Left lobe of liver (tissue), 2 donors: ENCODE data around the gene ANGPT4. TPM values are rescaled to one million over a fixed set of nuclear protein-coding genes. Genes with fewer than 3 reads are reported as not detected.

Source experiments
- ATAC-seq: fragments of 200-7000 bp; cut with Tn5 transposase; one replicate; pipeline ENCODE4 v1.9.1; 2020; ENCODE audit warnings: mild to moderate bottlenecking, moderate library complexity
- DNase-seq: peaks from one replicate; pipeline ENCODE4 v3.0.0-alpha.2; 2020; ENCODE audit warnings: low spot score
- total RNA-seq: library from RNA; stranded (reverse); gene quantifications from one replicate; pipeline ENCODE4 v1.2.1, GENCODE V29; 2021
- donor health status: DM: no; HTN: no; CAD: no; lungs with moderate emphysema.
- donor health status: DM: no; HTN: yes; CAD: no.

ANGPT4 gene, protein sequence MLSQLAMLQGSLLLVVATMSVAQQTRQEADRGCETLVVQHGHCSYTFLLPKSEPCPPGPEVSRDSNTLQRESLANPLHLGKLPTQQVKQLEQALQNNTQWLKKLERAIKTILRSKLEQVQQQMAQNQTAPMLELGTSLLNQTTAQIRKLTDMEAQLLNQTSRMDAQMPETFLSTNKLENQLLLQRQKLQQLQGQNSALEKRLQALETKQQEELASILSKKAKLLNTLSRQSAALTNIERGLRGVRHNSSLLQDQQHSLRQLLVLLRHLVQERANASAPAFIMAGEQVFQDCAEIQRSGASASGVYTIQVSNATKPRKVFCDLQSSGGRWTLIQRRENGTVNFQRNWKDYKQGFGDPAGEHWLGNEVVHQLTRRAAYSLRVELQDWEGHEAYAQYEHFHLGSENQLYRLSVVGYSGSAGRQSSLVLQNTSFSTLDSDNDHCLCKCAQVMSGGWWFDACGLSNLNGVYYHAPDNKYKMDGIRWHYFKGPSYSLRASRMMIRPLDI
- 0.05 TPM for total RNA-seq

GRCh38 chr20:916125-916799 is at the start of gene ANGPT4:
Gene ANGPT4 (minus strand): TSS chr20:916334. CDS start chr20:916214, 120 bp downstream.
- ATAC-seq (no peak), DNase-seq (no peak)

DNA sequence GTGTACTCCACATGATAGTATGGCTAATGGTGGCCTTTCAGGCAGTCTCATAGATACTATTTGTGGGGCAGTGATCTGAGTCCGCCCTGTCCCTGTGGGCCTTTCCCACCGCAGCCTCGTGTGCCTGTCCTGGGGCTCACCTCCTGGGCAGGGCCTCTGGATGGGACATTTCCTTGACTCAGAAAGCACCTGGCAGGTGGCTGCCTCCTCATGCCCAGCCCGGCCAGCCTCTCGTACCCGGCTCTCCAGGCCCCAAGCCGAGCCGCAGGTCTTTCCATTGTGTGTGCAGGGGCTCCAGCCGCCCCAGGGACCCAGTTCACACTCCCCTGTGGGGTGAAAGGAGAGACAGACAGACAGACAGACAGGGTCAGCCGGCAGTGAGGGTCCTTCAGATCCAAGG is 47.7 kb upstream of the ANGPT4 start:
- DNase-seq, result no peak
- no peak for ATAC-seq

DNA sequence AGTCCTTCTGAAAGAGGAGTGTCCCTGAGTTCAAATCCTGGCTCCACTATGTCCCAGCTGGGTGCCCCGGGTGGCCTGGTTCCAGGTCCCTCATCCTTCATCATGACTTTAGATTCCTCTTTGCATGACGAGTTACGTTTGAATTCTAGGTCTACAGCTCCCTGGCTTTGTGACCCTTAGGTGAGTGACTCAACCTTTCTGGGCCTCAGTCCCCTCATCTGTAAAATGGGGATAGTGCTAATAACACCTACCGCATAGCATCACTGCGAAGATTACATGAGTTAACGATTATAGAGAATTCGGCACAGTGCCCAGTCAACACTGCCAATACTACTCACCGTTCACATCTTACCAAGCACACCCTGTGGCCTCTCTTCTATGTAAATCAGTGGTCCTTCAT is 46.5 kb upstream of the ANGPT4 start:
- no peak for ATAC-seq
- no peak for DNase-seq

GRCh38 chr20:962223-962622 is 46.1 kb upstream of the ANGPT4 start:
- DNase-seq (no peak), ATAC-seq (no peak)

- DNase-seq (no peak), ATAC-seq (no peak)
These were observed 45.6 kb upstream of the ANGPT4 start for GRCh38 chr20:961768-962167.

DNA sequence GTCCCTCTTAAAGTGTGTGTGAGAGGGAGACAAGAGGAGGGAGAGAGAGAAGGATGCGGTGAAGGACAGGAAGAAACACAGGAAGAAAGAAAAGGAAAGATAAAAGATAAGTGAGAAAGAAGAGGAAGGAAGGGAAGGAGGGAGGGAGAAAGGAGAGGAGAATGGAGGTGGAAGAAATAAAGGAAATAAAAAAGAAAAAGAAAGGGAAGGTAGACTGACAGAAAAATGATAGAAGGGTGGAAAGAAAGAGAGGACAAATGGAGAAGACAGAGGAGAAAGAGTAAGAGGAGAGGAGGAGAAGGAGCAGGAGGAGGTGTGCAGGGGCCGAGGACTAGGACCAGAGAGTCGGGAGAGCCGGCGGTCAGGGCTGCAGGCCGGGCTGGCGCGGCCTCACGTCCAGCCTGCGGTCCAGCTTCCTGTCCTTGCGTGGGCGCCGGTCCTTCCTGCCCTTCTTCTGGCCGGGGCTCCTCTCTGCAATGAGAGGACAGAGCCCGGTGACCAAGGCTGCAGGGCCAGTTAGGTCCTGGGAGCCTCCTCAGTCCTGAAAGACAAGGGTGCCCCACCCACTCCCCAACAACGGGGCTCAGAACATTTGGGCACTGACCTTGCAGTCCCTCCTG is 44.0 kb upstream of the ANGPT4 start:
- ATAC-seq (no peak), DNase-seq (no peak)

DNA sequence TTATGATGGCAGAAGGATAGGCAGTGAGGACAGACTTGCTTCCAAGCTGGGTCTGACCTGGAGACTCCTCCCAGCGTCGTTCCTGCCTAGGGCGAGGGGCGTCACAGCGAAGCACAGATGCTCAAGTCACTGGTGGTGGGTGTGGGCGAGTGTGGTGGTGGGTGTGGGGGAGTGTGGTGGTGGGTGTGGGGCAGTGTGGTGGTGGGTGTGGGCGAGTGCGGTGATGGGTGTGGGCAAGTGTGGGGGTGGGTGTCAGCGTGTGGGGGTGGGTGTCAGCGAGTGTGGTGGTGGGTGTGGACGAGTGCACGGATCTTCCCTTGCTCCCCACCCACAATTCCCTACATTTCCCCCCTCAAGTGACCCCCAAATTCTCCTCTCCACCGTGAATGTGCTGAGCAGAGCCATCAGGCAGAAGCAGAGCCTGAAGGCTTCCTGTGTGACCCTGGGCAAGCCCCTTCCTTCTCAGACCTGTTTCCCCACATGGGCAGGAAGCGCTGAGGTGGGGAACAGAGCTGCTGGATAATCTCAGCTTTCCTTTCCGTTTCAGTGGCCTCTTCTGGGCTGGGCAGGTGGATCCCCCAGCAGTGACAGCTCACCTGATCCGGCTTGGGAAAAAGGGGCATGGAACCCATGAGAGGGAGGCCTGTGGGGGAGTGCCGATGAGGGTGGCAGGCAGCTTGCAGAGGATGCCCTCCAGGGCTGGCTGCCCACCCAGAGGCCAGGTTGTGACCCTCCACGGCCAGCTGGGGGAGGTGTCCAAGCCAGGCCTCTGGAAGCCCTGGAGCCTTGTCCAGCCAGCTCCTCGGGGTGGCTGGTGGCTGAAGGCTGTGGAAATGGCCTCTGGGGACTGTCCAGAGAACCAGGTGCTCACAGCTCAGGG is 43.0 kb upstream of the ANGPT4 start:
- no peak for DNase-seq
- no peak for ATAC-seq

DNA sequence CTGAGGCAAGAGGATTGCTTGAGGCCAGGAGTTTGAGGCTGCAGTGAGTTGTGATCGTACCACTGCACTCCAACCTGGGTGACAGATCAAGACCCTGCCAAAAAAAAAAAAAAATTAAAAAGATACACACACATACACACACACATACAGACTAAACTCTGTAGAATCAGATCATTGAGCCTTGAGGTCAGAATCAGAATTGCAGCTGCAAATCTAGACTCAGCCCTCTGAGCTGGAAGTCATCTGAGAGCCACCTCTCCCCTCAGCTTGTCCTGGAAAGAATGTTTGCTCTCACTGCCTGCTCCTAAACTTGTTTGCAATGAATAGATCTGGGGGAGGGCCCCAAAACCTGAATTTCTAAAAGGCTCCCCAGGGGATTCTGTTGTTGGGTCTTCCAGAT is 41.4 kb upstream of the ANGPT4 start:
- no peak for ATAC-seq
- no peak for DNase-seq

- peak; percentile 93 for ATAC-seq
- peak; percentile 68 for DNase-seq
These were observed 40.3 kb upstream of the ANGPT4 start for GRCh38 chr20:956330-956951.

DNA sequence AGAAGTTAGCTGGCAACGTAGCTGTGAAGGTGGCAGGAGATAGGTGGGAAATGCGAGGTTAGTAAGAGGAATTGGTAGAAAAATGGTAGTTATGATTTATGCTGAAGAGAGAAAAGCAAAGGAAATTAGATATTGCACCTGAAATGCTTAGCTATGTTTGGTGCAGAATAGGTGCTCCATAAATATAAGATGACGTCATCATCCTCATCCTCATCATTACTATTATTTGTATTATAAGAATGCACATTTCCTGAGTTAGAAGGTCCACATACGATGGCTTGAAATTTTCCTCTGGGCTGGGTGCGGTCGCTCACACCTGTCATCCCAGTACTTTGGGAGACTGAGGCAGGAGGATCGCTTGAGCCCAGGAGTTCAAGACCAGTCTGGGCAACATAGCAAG is 39.5 kb upstream of the ANGPT4 start:
- ATAC-seq, result no peak
- no peak for DNase-seq

DNA sequence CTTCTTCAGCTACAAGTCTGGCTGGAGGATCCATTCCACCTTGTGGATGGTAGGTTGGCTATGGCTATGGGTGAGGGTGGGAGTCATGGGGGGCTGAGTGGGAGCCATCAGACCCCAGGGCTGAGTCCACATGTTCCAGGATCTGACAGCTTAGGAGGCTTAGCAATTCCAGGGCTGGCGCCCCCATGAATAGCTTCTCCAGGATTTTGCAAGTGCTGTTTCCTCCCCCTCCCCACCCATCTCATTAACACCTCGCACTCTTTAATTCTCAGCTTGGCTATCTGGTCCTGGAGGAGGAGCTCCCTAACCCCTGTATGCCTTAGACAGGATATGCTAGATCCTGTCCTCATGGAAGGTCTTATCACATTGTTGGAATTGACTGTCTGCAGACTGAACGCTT is 39.0 kb upstream of the ANGPT4 start:
- ATAC-seq, result no peak
- DNase-seq, result no peak

- ATAC-seq (no peak), DNase-seq (no peak)
These were observed 37.6 kb upstream of the ANGPT4 start for GRCh38 chr20:953742-954141.

- ATAC-seq (no peak), DNase-seq (no peak)
These were observed 36.2 kb upstream of the ANGPT4 start for GRCh38 chr20:952196-952795.

DNA sequence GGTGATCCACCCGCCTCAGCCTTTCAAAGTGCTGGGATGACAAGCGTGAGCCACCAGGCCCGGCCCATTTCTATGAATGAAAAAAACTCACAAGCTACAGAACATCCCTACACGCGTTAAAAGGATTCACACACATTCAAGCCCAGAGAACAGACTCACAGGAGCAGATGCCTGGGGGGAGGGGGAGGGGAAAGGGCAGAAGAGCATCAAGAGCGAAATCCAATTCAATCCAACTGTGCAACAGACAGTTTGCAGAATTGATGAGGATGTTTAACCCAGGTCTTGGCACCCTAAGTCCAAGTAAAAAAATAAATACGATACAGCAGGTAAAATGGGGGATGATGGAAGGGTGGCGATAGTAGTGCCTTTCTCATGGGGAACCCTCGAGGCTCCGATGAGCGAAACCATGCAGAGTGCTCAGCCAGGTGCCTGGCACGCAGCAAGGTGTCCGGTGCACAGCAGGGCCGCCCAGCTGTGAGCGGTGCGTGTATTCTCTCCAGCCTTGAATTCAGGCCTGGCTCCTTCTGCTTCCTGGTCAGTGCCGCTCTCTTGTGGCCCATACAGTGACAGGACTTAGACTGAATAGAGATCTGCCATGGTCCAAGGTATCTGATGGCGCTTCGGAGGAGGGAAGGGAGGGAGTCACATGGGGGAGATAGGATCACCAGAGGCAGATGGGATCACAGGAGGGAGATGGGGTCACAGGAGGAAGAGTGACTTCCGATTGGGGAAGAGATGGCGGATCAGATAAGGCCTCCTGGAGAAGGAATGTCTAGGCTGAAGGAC is 35.4 kb upstream of the ANGPT4 start:
- ATAC-seq (no peak), DNase-seq (peak; percentile 39)

- DNase-seq (peak; percentile 26), ATAC-seq (no peak)
These were observed 33.6 kb upstream of the ANGPT4 start for GRCh38 chr20:949717-950116.

DNA sequence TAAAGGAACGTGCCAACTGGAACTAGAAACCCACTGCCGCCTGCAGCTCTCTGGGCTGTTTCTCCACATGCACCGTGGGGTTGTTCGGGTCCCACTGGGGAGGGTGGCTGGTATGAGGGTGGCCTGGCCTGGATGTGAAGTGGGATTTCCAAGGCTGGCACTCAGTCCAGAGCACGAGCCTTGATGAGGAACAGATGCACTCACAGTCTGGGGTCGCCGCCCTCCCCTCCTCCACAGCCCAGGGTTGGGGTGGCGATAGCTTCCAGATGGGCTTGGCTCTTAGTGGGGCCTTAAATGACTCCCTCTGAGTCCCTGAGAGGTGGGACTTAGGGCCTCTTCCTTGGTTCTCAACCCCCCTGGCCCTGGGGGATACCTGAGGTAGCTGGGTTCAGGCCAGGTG is 30.7 kb upstream of the ANGPT4 start:
- DNase-seq, result peak; percentile 34
- ATAC-seq, result no peak

DNA sequence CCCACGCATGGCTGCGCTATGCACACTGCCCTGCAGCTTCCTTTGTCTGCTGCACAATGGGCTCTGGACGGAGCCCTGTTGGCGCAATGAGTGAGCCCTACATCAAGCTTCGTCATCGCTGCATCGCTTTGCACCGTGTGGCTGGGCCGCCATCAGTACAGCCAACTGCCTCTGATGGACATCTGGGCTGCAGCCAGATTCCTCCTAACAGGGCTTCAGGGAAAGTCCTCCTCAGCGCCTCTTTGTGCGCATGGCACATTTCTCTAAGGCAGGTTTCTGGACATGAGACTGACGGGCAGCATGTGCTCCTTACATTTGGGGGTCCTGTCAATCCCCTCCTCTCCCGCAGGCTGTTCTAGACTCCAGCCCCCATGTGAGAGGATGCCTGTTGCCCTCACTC is 29.7 kb upstream of the ANGPT4 start:
- ATAC-seq (no peak), DNase-seq (peak; percentile 37)

DNA sequence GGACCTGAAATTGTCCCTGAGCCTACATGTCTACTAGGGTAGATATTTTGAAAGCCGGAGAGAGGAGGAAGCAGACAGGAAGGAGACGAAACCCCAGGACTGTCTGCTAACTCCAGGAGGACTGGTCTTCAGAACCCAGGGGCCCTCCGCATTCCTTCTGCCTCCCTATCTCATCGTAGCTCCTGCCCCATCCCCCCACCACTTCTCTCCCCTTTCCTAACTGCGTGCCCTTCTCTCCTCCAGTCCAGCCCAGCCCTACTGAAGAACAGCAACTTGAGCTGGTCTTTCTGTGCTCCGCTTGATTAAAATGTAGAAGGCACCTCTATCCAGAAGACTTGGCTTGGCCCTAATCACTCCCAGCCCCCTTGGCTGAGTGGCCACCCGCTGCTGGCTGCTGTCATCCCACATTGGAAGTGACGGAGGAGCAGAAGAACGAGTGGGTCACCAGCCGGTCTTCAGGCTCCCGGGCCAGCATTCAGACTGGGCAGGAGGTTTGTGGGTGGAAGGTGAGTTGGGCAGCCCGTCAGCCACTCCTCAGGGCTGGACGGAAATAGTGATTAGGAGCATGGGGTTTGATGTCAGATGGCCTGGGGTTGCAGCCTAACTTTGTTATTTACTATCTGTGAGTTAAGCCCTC is 28.8 kb upstream of the ANGPT4 start:
- ATAC-seq, result no peak
- DNase-seq, result peak; percentile 26

DNA sequence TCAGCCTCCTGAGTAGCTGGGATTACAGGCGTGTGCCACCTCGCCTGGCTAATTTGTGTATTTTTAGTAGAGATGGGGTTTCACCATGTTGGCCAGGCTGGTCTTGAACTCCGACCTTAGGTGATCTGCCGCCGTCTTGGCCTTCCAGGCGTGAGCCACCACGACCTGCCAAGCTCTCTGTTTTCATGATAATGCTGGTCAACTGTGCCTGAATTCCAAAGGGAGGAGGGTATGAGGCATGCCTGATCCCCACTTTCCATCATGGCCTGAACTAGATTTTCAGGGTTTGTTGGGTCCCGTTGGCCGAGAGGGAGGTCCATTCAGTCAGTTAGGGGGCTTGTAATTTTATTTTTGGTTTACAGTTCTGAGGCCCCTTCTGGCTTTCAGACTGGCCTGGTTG is 28.0 kb upstream of the ANGPT4 start:
- DNase-seq (peak; percentile 10), ATAC-seq (no peak)
